Measurements from ENCODE around the gene PLA2G3. TPM values are rescaled to one million over a fixed set of nuclear protein-coding genes. Genes with fewer than 3 reads are reported as not detected.

The PLA2G3 gene
- polyA plus RNA-seq, 1 donor (not counting 4 experiments of a cell fraction or from before 2014, with no cell fraction given) = 0.38 TPM

- dilution Hi-C loops (cut with MboI; ENCODE audit: extremely low pct_ligation_motif_present, low sequenced_read_pairs) = no loop called here
Observed at GRCh38 chr22:31120230-31120629, 20.1 kb downstream of the PLA2G3 start.

GRCh38 chr22:31119026-31119717 is 21.1 kb downstream of the PLA2G3 start:
- Histone ChIP-seq H3K36me3 (ENCODE audit: control insufficient read depth in 2 of 2, extremely low read depth in 1 of 2, insufficient read depth in 2 of 2, low read length in 2 of 2) (no peaks in the 10 kb centered on the region), H3K27ac (ENCODE audit: control insufficient read depth, insufficient read depth, low read length) (no peak overlapping the region), H3K79me2 (ENCODE audit: control insufficient read depth, insufficient read depth, low read length) (no peaks in the 10 kb centered on the region), H3K9me3 (ENCODE audit: control insufficient read depth, low read depth, low read length) (no peaks in the 10 kb centered on the region), H3K4me1 (ENCODE audit: control insufficient read depth, extremely low read depth, insufficient read depth, low read length) (peaks cover 8% of the 10 kb centered on the region), H3K27me3 (ENCODE audit: control insufficient read depth, extremely low read depth, insufficient read depth, low read length) (peaks cover 10% of the 10 kb centered on the region), H3K4me2 (ENCODE audit: control insufficient read depth, extremely low read depth, insufficient read depth, low read depth, low read length) (no peak overlapping the region), H3K9me1 (ENCODE audit: control insufficient read depth, extremely low read depth, insufficient read depth, low read length) (no peaks in the 10 kb centered on the region), H4K20me1 (ENCODE audit: control insufficient read depth, extremely low read depth, insufficient read depth, low read length) (no peaks in the 10 kb centered on the region), H2AFZ (ENCODE audit: control insufficient read depth, low read length) (no peak overlapping the region), H3K4me3 (ENCODE audit: control insufficient read depth in 2 of 3, extremely low read depth in 1 of 3, insufficient read depth in 2 of 3, low read depth in 1 of 3, low read length in 3 of 3) (no peak overlapping the region), H3K9ac (ENCODE audit: control insufficient read depth, extremely low read depth, insufficient read depth, low read length) (no peak overlapping the region)
- TF ChIP-seq EZH2 (IDR thresholded peaks at IDR 0.05; ENCODE audit: low read length) = no peak
- no peak for TF ChIP-seq CTCF (optimal IDR thresholded peaks at IDR 0.05 in 1 of 3, IDR thresholded peaks at IDR 0.05 in 1 of 3, conservative IDR thresholded peaks at IDR 0.05 in 1 of 3; ENCODE audit: extremely low read depth in 1 of 3, insufficient read depth in 2 of 3, low read length in 3 of 3)
- FAIRE-seq (no peak), DNase-seq (ENCODE audit: low read depth, low spot score) (no peak)
- dilution Hi-C loops (cut with MboI; ENCODE audit: extremely low pct_ligation_motif_present, low sequenced_read_pairs) = no loop called here

More at GRCh38 chr22:31120230-31120629, 20.1 kb downstream of the PLA2G3 start:
- no peaks in the 10 kb centered on the region for H4K20me1 ChIP-seq (ENCODE audit: control insufficient read depth, extremely low read depth, insufficient read depth, low read length)
- no peaks in the 10 kb centered on the region for H3K36me3 ChIP-seq (ENCODE audit: control insufficient read depth in 2 of 2, extremely low read depth in 1 of 2, insufficient read depth in 2 of 2, low read length in 2 of 2)
- no peak overlapping the region for H3K9ac ChIP-seq (ENCODE audit: control insufficient read depth, extremely low read depth, insufficient read depth, low read length)
- no peak overlapping the region for H2AFZ ChIP-seq (ENCODE audit: control insufficient read depth, low read length)
- H3K27me3 ChIP-seq (ENCODE audit: control insufficient read depth, extremely low read depth, insufficient read depth, low read length) = peaks cover 17% of the 10 kb centered on the region
- no peaks in the 10 kb centered on the region for H3K9me1 ChIP-seq (ENCODE audit: control insufficient read depth, extremely low read depth, insufficient read depth, low read length)
- H3K4me3 ChIP-seq (ENCODE audit: control insufficient read depth in 2 of 3, extremely low read depth in 1 of 3, insufficient read depth in 2 of 3, low read depth in 1 of 3, low read length in 3 of 3) = no peak overlapping the region
- H3K27ac ChIP-seq (ENCODE audit: control insufficient read depth, insufficient read depth, low read length) = no peak overlapping the region
- no peak for DNase-seq (ENCODE audit: low read depth, low spot score)
- no peaks in the 10 kb centered on the region for H3K79me2 ChIP-seq (ENCODE audit: control insufficient read depth, insufficient read depth, low read length)
- H3K9me3 ChIP-seq (ENCODE audit: control insufficient read depth, low read depth, low read length) = no peaks in the 10 kb centered on the region
- no peak overlapping the region for H3K4me2 ChIP-seq (ENCODE audit: control insufficient read depth, extremely low read depth, insufficient read depth, low read depth, low read length)
- peaks cover 8% of the 10 kb centered on the region for H3K4me1 ChIP-seq (ENCODE audit: control insufficient read depth, extremely low read depth, insufficient read depth, low read length)
- no peak for FAIRE-seq
- no peak for TF ChIP-seq CTCF (optimal IDR thresholded peaks at IDR 0.05 in 1 of 3, IDR thresholded peaks at IDR 0.05 in 1 of 3, conservative IDR thresholded peaks at IDR 0.05 in 1 of 3; ENCODE audit: extremely low read depth in 1 of 3, insufficient read depth in 2 of 3, low read length in 3 of 3)
- TF ChIP-seq EZH2 (IDR thresholded peaks at IDR 0.05; ENCODE audit: low read length) = no peak
